K562 (cell line): Measurements from ENCODE around the gene HS6ST1. TPM values are rescaled to one million over a fixed set of nuclear protein-coding genes. Genes with fewer than 3 reads are reported as not detected.

Experiments
- CCNT2 ChIP-seq: IDR thresholded peaks from 2 replicates; pipeline ENCODE4 v1.6.1; 2011; ENCODE audit warnings: borderline replicate concordance, low read depth, mild to moderate bottlenecking, moderate library complexity, mixed read lengths, low read length; ENCODE audit not compliant: insufficient read length; ENCODE audit errors: extremely low read depth
- DDX20 ChIP-seq: fragments of 450-650 bp; IDR thresholded peaks from 2 replicates; pipeline ENCODE4 v1.6.1; 2016; ENCODE audit warnings: missing genetic modification characterization, low read depth, mild to moderate bottlenecking, missing compliant biosample characterization, moderate library complexity
- HBP1 ChIP-seq: fragments of 450-650 bp; formaldehyde crosslinking; IDR thresholded peaks from 2 replicates; pipeline ENCODE4 v1.4.0; 2022; ENCODE audit warnings: missing genetic modification characterization
- NFATC3 ChIP-seq: fragments of 450-650 bp; IDR thresholded peaks from 2 replicates; pipeline ENCODE4 v1.6.1; 2017; ENCODE audit warnings: mild to moderate bottlenecking
- RBBP5 ChIP-seq: fragments of 200-600 bp; sonication (generic); IDR thresholded peaks from 2 replicates; pipeline ENCODE4 v1.6.1; 2012; ENCODE audit warnings: borderline replicate concordance, mild to moderate bottlenecking, low read length, control low read depth, inconsistent platforms; ENCODE audit not compliant: insufficient read depth, poor library complexity, severe bottlenecking
- RUNX1 ChIP-seq: sonication (generic); IDR thresholded peaks from 2 replicates; pipeline ENCODE4 v1.6.1; 2016; ENCODE audit warnings: antibody characterized with exemption, low read depth
- SETDB1 ChIP-seq: IDR thresholded peaks from one replicate; pipeline ENCODE4 v1.6.1; 2012; ENCODE audit warnings: low read length, control low read depth, inconsistent platforms
- SOX6 ChIP-seq: fragments of 450-650 bp; IDR thresholded peaks from 2 replicates; pipeline ENCODE4 v1.6.1; 2014; ENCODE audit warnings: mild to moderate bottlenecking
- TAF1 ChIP-seq: IDR thresholded peaks from 2 replicates; pipeline ENCODE4 v1.6.1; 2011; ENCODE audit warnings: mild to moderate bottlenecking, low read length, moderate library complexity; ENCODE audit not compliant: insufficient read depth, control insufficient read depth, severe bottlenecking; ENCODE audit errors: extremely low read depth
- TBP ChIP-seq: optimal IDR thresholded peaks from 2 replicates; pipeline ENCODE3; 2011; ENCODE audit warnings: low read depth, low read length, improper control_type of control experiment
- ZBTB12 ChIP-seq: fragments of 250-450 bp; sonication (Bioruptor Pico); IDR thresholded peaks from 2 replicates; pipeline ENCODE4 v1.4.0; 2020
- ZFX ChIP-seq: sonication (generic); formaldehyde crosslinking; IDR thresholded peaks from 2 replicates; pipeline ENCODE4 v1.8.0; 2022; ENCODE audit warnings: mild to moderate bottlenecking, missing genetic modification reagents, moderate library complexity
- ZNF395 ChIP-seq: fragments of 200-800 bp; sonication (Bioruptor generic); IDR thresholded peaks from 2 replicates; pipeline ENCODE4 v1.6.1; 2017; ENCODE audit warnings: missing genetic modification characterization, missing compliant biosample characterization
- ZNF583 ChIP-seq: fragments of 250-450 bp; sonication (Bioruptor Pico); IDR thresholded peaks from 2 replicates; pipeline ENCODE4 v1.4.0; 2020
- ZSCAN32 ChIP-seq: fragments of 450-650 bp; formaldehyde crosslinking; IDR thresholded peaks from 2 replicates; pipeline ENCODE4 v1.4.0; 2020; ENCODE audit warnings: mild to moderate bottlenecking, moderate library complexity
- polyA plus RNA-seq, 8 experiments: library from polyadenylated mRNA; depleted of rRNA in 4 of 8; stranded (reverse) in 5 of 8; unstranded in 3 of 8; fragments of >200 nt; fragmentation: Nextera tagmentation in 2 of 8; fragmentation: Illumina TruSeq in 1 of 8; extraction: Ambion mirVana in 2 of 8; extraction: Trizol in 1 of 8; gene quantifications; 2 replicates each; pipeline versions ENCODE4 v1.2.1 to v1.2.3, GENCODE V29; 2011 to 2014; ENCODE audit warnings: inconsistent platforms in 1 of 8, missing spikeins in 1 of 8
- total RNA-seq, 7 experiments: library from RNA; depleted of rRNA in 6 of 7; stranded (reverse); fragments of >200 nt in 6 of 7; fragmentation: Illumina TruSeq in 2 of 7; extraction: Trizol in 2 of 7; gene quantifications; 2 replicates each; pipeline versions ENCODE4 v1.2.1 to v1.2.3, GENCODE V29; 2011 to 2021; ENCODE audit warnings: low replicate concordance in 1 of 7

Gene HS6ST1
- total and polyA plus RNA-seq, 9 of the 15 experiments (the other 6 are each of a cell fraction or from before 2014, with no cell fraction given), result 0.06 to 7.4 (median 3.8) TPM

GRCh38 chr2:128321784-128322714 lies 3.4 kb upstream of the HS6ST1 start (continued):
- TF ChIP-seq ZFX (peak; percentile 29), ZSCAN32 (peak; percentile 84; the same call in 1 of the 2 replicates), TAF1 (peak; percentile 54), ZNF583 (0 out of 2 replicates have a peak, but pooled peaks have one; percentile 13), RBBP5 (peak; percentile 46), SOX6 (peak; percentile 48; the same call in 1 of the 2 replicates), TBP (peak; percentile 56), ZNF395 (CRISPR knock-in tag) (no peak), CCNT2 (peak; percentile 90), ZBTB12 (CRISPR knock-in tag) (no peak), DDX20 (tag) (no peak), HBP1 (CRISPR knock-in tag) (no peak), RUNX1 (no peak), NFATC3 (no peak), SETDB1 (no peak)
